NCI-H82 treated with DMSO at 0.1 percent for 48 hours (cell line): ENCODE results near the gene LMTK2.

Source experiments
- DNase-seq: peaks from one replicate; lab custom pipeline; 2025; ENCODE audit not compliant: unreplicated experiment; lab: John Stamatoyannopoulos, UW

LMTK2 gene

GRCh38 chr7:98174334-98175259 lies 67.9 kb downstream of the LMTK2 start:
- DNase-seq: no peak

- no peak for DNase-seq
These were observed 68.7 kb downstream of the LMTK2 start for GRCh38 chr7:98175260-98175940.

- no peak for DNase-seq
These were observed 70.9 kb downstream of the LMTK2 start for GRCh38 chr7:98177553-98177952.

GRCh38 chr7:98178321-98178720 lies 71.7 kb downstream of the LMTK2 start:
- DNase-seq: no peak

- DNase-seq: no peak
These were observed 72.3 kb downstream of the LMTK2 start for GRCh38 chr7:98178762-98179490.

GRCh38 chr7:98180751-98181150 lies 74.1 kb downstream of the LMTK2 start:
- no peak for DNase-seq

GRCh38 chr7:98185101-98185500 lies 78.4 kb downstream of the LMTK2 start:
- no peak for DNase-seq

- DNase-seq: no peak
These were observed 79.9 kb downstream of the LMTK2 start for GRCh38 chr7:98186452-98187137.

GRCh38 chr7:98187138-98187502 lies 80.5 kb downstream of the LMTK2 start:
- DNase-seq: no peak

GRCh38 chr7:98189559-98189958 lies 82.9 kb downstream of the LMTK2 start:
- DNase-seq: no peak

GRCh38 chr7:98191668-98192431 lies 85.2 kb downstream of the LMTK2 start:
- no peak for DNase-seq

- no peak for DNase-seq
These were observed 86.3 kb downstream of the LMTK2 start for GRCh38 chr7:98192781-98193457.

GRCh38 chr7:98193474-98194180 lies 87.0 kb downstream of the LMTK2 start:
- no peak for DNase-seq

GRCh38 chr7:98194186-98194585 lies 87.5 kb downstream of the LMTK2 start:
- no peak for DNase-seq

GRCh38 chr7:98194672-98195457 lies 88.2 kb downstream of the LMTK2 start:
- DNase-seq: no peak

GRCh38 chr7:98196706-98197605 lies 90.3 kb downstream of the LMTK2 start:
- no peak for DNase-seq

- no peak for DNase-seq
These were observed 92.5 kb downstream of the LMTK2 start for GRCh38 chr7:98199131-98199530.
